Ascending aorta (tissue), 2 donors: ENCODE results near the gene SYK. TPM values are rescaled to one million over a fixed set of nuclear protein-coding genes. Genes with fewer than 3 reads are reported as not detected.

Source experiments
- DNase-seq, 2 donors: peaks; one replicate each; pipeline ENCODE4 v3.0.0-alpha.2; 2019; ENCODE audit warnings: low spot score in 2 of 2
- H3K27ac ChIP-seq, 2 donors: fragments of 200-600 bp; sonication (generic); one replicate each; pipeline ENCODE4 v1.5.1; 2016 to 2017; ENCODE audit warnings: mild to moderate bottlenecking in 1 of 2
- H3K27me3 ChIP-seq: fragments of 200-600 bp; sonication (generic); one replicate; pipeline ENCODE4 v1.5.1; 2017
- H3K36me3 ChIP-seq, 2 donors: fragments of 200-600 bp; sonication (generic); one replicate each; pipeline ENCODE4 v1.5.1; 2016
- H3K4me1 ChIP-seq, 2 donors: fragments of 200-600 bp; sonication (generic); one replicate each; pipeline ENCODE4 v1.5.1; 2016 to 2017; ENCODE audit warnings: mild to moderate bottlenecking in 1 of 2
- H3K4me3 ChIP-seq, 2 donors: fragments of 200-600 bp; sonication (generic); one replicate each; pipeline ENCODE4 v1.5.1; 2016 to 2017; ENCODE audit warnings: mild to moderate bottlenecking in 1 of 2
- H3K9me3 ChIP-seq, 2 donors: fragments of 200-600 bp; sonication (generic); one replicate each; pipeline ENCODE4 v1.5.1; 2016
- CTCF ChIP-seq, 3 experiments: fragments of 200-600 bp in 2 of 3; fragments of 450-650 bp in 1 of 3; sonication (generic) in 2 of 3; IDR thresholded peaks; one replicate each; pipeline ENCODE4 v1.5.1; 2016 to 2019; ENCODE audit warnings: antibody characterized with exemption in 3 of 3, mild to moderate bottlenecking in 1 of 3, moderate library complexity in 1 of 3
- intact Hi-C: fragments of 100-400 bp; cut with DNase I; formaldehyde crosslinking; loops from one replicate; pipeline ENCODE4 v1.15.1; 2023
- total RNA-seq: library from RNA; depleted of rRNA; stranded (reverse); fragments of >200 nt; gene quantifications from one replicate; pipeline ENCODE4 v1.1.0, GENCODE V29; 2016

SYK gene
- total RNA-seq, 1 donor from 2014 or later = 3.2 TPM

- Histone ChIP-seq H3K36me3 (no peaks in the 10 kb centered on the region), H3K27me3 (no peaks in the 10 kb centered on the region), H3K9me3 (no peaks in the 10 kb centered on the region), H3K4me3 (no peak overlapping the region), H3K4me1 (peaks cover 0 to 5% of the 10 kb centered on the region in 2 donors), H3K27ac (no peak overlapping the region)
- intact Hi-C loops = no loop called here
- DNase-seq = no peak
- TF ChIP-seq CTCF (IDR thresholded peaks at IDR 0.05) = no peak
These were observed 125.9 kb downstream of the SYK start for GRCh38 chr9:90927496-90927895.

- Histone ChIP-seq H3K27me3 (no peaks in the 10 kb centered on the region), H3K4me3 (no peak overlapping the region), H3K27ac (no peak overlapping the region), H3K36me3 (no peaks in the 10 kb centered on the region), H3K4me1 (peaks cover 0 to 5% of the 10 kb centered on the region in 2 donors), H3K9me3 (no peaks in the 10 kb centered on the region)
- no peak for DNase-seq
- intact Hi-C loops = no loop called here
- no peak for TF ChIP-seq CTCF (IDR thresholded peaks at IDR 0.05)
These were observed 128.0 kb downstream of the SYK start for GRCh38 chr9:90929626-90930025.

- no peak for TF ChIP-seq CTCF (IDR thresholded peaks at IDR 0.05)
- H3K27ac ChIP-seq = no peak overlapping the region
- no peak overlapping the region for H3K4me3 ChIP-seq
- H3K36me3 ChIP-seq = no peaks in the 10 kb centered on the region
- intact Hi-C loops = no loop called here
- no peaks in the 10 kb centered on the region for H3K27me3 ChIP-seq
- DNase-seq = no peak
- H3K4me1 ChIP-seq = no peaks in the 10 kb centered on the region
- H3K9me3 ChIP-seq = no peaks in the 10 kb centered on the region
These were observed 131.8 kb downstream of the SYK start for GRCh38 chr9:90933468-90933867.

GRCh38 chr9:90939351-90939750 lies 137.7 kb downstream of the SYK start:
- no peak for DNase-seq
- TF ChIP-seq CTCF (IDR thresholded peaks at IDR 0.05) = no peak
- intact Hi-C loops = no loop called here
- H3K27me3 ChIP-seq = no peaks in the 10 kb centered on the region
- H3K36me3 ChIP-seq = no peaks in the 10 kb centered on the region
- H3K4me3 ChIP-seq = no peak overlapping the region
- H3K4me1 ChIP-seq = no peaks in the 10 kb centered on the region
- no peaks in the 10 kb centered on the region for H3K9me3 ChIP-seq
- no peak overlapping the region for H3K27ac ChIP-seq

GRCh38 chr9:90940280-90940679 lies 138.7 kb downstream of the SYK start:
- no peaks in the 10 kb centered on the region for H3K9me3 ChIP-seq
- TF ChIP-seq CTCF (IDR thresholded peaks at IDR 0.05) = no peak
- no peak for DNase-seq
- H3K27ac ChIP-seq = no peak overlapping the region
- no peaks in the 10 kb centered on the region for H3K4me1 ChIP-seq
- no peaks in the 10 kb centered on the region for H3K27me3 ChIP-seq
- intact Hi-C loops = no loop called here
- no peak overlapping the region for H3K4me3 ChIP-seq
- H3K36me3 ChIP-seq = no peaks in the 10 kb centered on the region

GRCh38 chr9:90941661-90942060 lies 140.0 kb downstream of the SYK start:
- H3K4me1 ChIP-seq = no peaks in the 10 kb centered on the region
- H3K36me3 ChIP-seq = no peaks in the 10 kb centered on the region
- no peak for DNase-seq
- no peak overlapping the region for H3K27ac ChIP-seq
- TF ChIP-seq CTCF (IDR thresholded peaks at IDR 0.05) = no peak
- H3K4me3 ChIP-seq = no peak overlapping the region
- H3K27me3 ChIP-seq = no peaks in the 10 kb centered on the region
- no peaks in the 10 kb centered on the region for H3K9me3 ChIP-seq
- intact Hi-C loops = no loop called here
